ENCODE results near the gene GPR183. TPM values are rescaled to one million over a fixed set of nuclear protein-coding genes. Genes with fewer than 3 reads are reported as not detected.

GPR183 gene
- total RNA-seq, 1 donor from 2014 or later: 1.2 TPM

- DNase-seq (ENCODE audit: low read depth in 2 of 2): no peak
Measured at GRCh38 chr13:99312493-99312883, 5.3 kb upstream of the GPR183 start.

- no peak for DNase-seq (ENCODE audit: low read depth in 2 of 2)
Measured at GRCh38 chr13:99311748-99312492, 4.7 kb upstream of the GPR183 start.

- no peak for DNase-seq (ENCODE audit: low read depth in 2 of 2)
Measured at GRCh38 chr13:99311137-99311536, 3.9 kb upstream of the GPR183 start.

- peak in 1 of 2 donors; percentile 32 for DNase-seq (ENCODE audit: low read depth in 2 of 2)
Measured at GRCh38 chr13:99310382-99311031, 3.3 kb upstream of the GPR183 start.

GRCh38 chr13:99308471-99309087 lies 1.4 kb upstream of the GPR183 start:
- no peak for DNase-seq (ENCODE audit: low read depth in 2 of 2)

GRCh38 chr13:99307648-99308339 lies 595 bp upstream of the GPR183 start:
- DNase-seq (ENCODE audit: low read depth in 2 of 2): peak; percentile 52 to 94

GRCh38 chr13:99305566-99305965 lies 1.6 kb downstream of the GPR183 start:
- DNase-seq (ENCODE audit: low read depth in 2 of 2): no peak

GRCh38 chr13:99305158-99305557 lies 2.0 kb downstream of the GPR183 start:
- DNase-seq (ENCODE audit: low read depth in 2 of 2): no peak

- no peak for DNase-seq (ENCODE audit: low read depth in 2 of 2)
Measured at GRCh38 chr13:99304541-99304940, 2.7 kb downstream of the GPR183 start.

- no peak for DNase-seq (ENCODE audit: low read depth in 2 of 2)
Measured at GRCh38 chr13:99303863-99304521, 3.2 kb downstream of the GPR183 start.

- DNase-seq (ENCODE audit: low read depth in 2 of 2): no peak
Measured at GRCh38 chr13:99302637-99303505, 4.3 kb downstream of the GPR183 start.

- DNase-seq (ENCODE audit: low read depth in 2 of 2): no peak
Measured at GRCh38 chr13:99301913-99302636, 5.1 kb downstream of the GPR183 start.

- no peak for DNase-seq (ENCODE audit: low read depth in 2 of 2)
Measured at GRCh38 chr13:99301056-99301838, 6.0 kb downstream of the GPR183 start.

GRCh38 chr13:99299920-99300341 lies 7.3 kb downstream of the GPR183 start:
- DNase-seq (ENCODE audit: low read depth in 2 of 2): no peak

- no peak for DNase-seq (ENCODE audit: low read depth in 2 of 2)
Measured at GRCh38 chr13:99299256-99299919, 7.8 kb downstream of the GPR183 start.

- no peak for DNase-seq (ENCODE audit: low read depth in 2 of 2)
Measured at GRCh38 chr13:99298056-99298455, 9.1 kb downstream of the GPR183 start.

GRCh38 chr13:99297331-99297730 lies 9.9 kb downstream of the GPR183 start:
- DNase-seq (ENCODE audit: low read depth in 2 of 2): no peak

- DNase-seq (ENCODE audit: low read depth in 2 of 2): no peak
Measured at GRCh38 chr13:99296398-99296797, 10.8 kb downstream of the GPR183 start.

All from dermis microvascular lymphatic vessel endothelial cell (primary cell).